K562 (cell line): ENCODE data around the gene ATP6V1F. TPM values are rescaled to one million over a fixed set of nuclear protein-coding genes. Genes with fewer than 3 reads are reported as not detected.

Experiments
- ARNT ChIP-seq, 2 experiments: fragments of 450-650 bp; IDR thresholded peaks; 2 replicates each; pipeline ENCODE4 v1.6.1; 2016; ENCODE audit warnings: mild to moderate bottlenecking in 1 of 2
- BHLHE40 ChIP-seq: IDR thresholded peaks from 2 replicates; pipeline ENCODE4 v1.6.1; 2011; ENCODE audit warnings: low read length, improper control_type of control experiment
- CREB1 ChIP-seq, 2 experiments: sonication (generic) in 1 of 2; formaldehyde crosslinking in 1 of 2; IDR thresholded peaks; 2 replicates each; pipeline versions ENCODE4 v1.6.1 to v1.8.0; 2012 to 2022; ENCODE audit warnings: inconsistent platforms in 1 of 2, mild to moderate bottlenecking in 1 of 2, missing genetic modification reagents in 1 of 2, moderate library complexity in 1 of 2
- E4F1 ChIP-seq: fragments of 250-450 bp; sonication (Bioruptor Pico); IDR thresholded peaks from 2 replicates; pipeline ENCODE4 v1.5.0; 2021; ENCODE audit warnings: mild to moderate bottlenecking, borderline replicate concordance
- ERF ChIP-seq: fragments of 450-650 bp; formaldehyde crosslinking; IDR thresholded peaks from 2 replicates; pipeline ENCODE4 v1.4.0; 2020; ENCODE audit warnings: mild to moderate bottlenecking, mixed read lengths
- LCOR ChIP-seq: sonication (generic); formaldehyde crosslinking; IDR thresholded peaks from 2 replicates; pipeline ENCODE4 v1.8.0; 2022; ENCODE audit warnings: mild to moderate bottlenecking, missing genetic modification reagents
- NCOA1 ChIP-seq: fragments of 450-650 bp; IDR thresholded peaks from 2 replicates; pipeline ENCODE4 v1.6.1; 2016; ENCODE audit warnings: low read depth
- SNAPC5 ChIP-seq: fragments of 250-450 bp; sonication (Bioruptor Pico); IDR thresholded peaks from 2 replicates; pipeline ENCODE4 v1.8.0; 2021; ENCODE audit warnings: moderate library complexity, mild to moderate bottlenecking, inconsistent platforms
- TAF7 ChIP-seq: fragments of 450-650 bp; IDR thresholded peaks from 2 replicates; pipeline ENCODE4 v1.6.1; 2016; ENCODE audit warnings: missing genetic modification characterization, missing compliant biosample characterization
- ZNF3 ChIP-seq: fragments of 250-450 bp; sonication (Bioruptor Pico); IDR thresholded peaks from 2 replicates; pipeline ENCODE4 v1.5.0; 2021; ENCODE audit warnings: mild to moderate bottlenecking, moderate library complexity
- polyA plus RNA-seq, 8 experiments: library from polyadenylated mRNA; depleted of rRNA in 4 of 8; stranded (reverse) in 5 of 8; unstranded in 3 of 8; fragments of >200 nt; fragmentation: Nextera tagmentation in 2 of 8; fragmentation: Illumina TruSeq in 1 of 8; extraction: Ambion mirVana in 2 of 8; extraction: Trizol in 1 of 8; gene quantifications; 2 replicates each; pipeline versions ENCODE4 v1.2.1 to v1.2.3, GENCODE V29; 2011 to 2014; ENCODE audit warnings: inconsistent platforms in 1 of 8, missing spikeins in 1 of 8
- total RNA-seq, 7 experiments: library from RNA; depleted of rRNA in 6 of 7; stranded (reverse); fragments of >200 nt in 6 of 7; fragmentation: Illumina TruSeq in 2 of 7; extraction: Trizol in 2 of 7; gene quantifications; 2 replicates each; pipeline versions ENCODE4 v1.2.1 to v1.2.3, GENCODE V29; 2011 to 2021; ENCODE audit warnings: low replicate concordance in 1 of 7
- TF ChIP-seq, protein P1 (sequence below): fragments of 450-650 bp; IDR thresholded peaks from 2 replicates; pipeline ENCODE4 v1.6.1; 2016; ENCODE audit warnings: borderline replicate concordance

The ATP6V1F gene
- total and polyA plus RNA-seq, 9 of the 15 experiments (the other 6 are each of a cell fraction or from before 2014, with no cell fraction given): 206 to 1,123 (median 542) TPM

- peak; percentile 58; the same call in 1 of the 2 replicates for TF ChIP-seq CREB1 (IDR thresholded peaks at IDR 0.05)
- peak; percentile 36; the same call in 1 of the 2 replicates for TF ChIP-seq CREB1 (CRISPR knock-in tag; IDR thresholded peaks at IDR 0.05)
- peak; percentile 91 for TF ChIP-seq ERF (CRISPR knock-in tag)
- TF ChIP-seq LCOR (CRISPR knock-in tag): peak; percentile 67; the same call in 1 of the 2 replicates
- TF ChIP-seq TAF7 (tag): 0 out of 2 replicates have a peak, but pooled peaks have one; percentile 5
- TF ChIP-seq, protein P1, sequence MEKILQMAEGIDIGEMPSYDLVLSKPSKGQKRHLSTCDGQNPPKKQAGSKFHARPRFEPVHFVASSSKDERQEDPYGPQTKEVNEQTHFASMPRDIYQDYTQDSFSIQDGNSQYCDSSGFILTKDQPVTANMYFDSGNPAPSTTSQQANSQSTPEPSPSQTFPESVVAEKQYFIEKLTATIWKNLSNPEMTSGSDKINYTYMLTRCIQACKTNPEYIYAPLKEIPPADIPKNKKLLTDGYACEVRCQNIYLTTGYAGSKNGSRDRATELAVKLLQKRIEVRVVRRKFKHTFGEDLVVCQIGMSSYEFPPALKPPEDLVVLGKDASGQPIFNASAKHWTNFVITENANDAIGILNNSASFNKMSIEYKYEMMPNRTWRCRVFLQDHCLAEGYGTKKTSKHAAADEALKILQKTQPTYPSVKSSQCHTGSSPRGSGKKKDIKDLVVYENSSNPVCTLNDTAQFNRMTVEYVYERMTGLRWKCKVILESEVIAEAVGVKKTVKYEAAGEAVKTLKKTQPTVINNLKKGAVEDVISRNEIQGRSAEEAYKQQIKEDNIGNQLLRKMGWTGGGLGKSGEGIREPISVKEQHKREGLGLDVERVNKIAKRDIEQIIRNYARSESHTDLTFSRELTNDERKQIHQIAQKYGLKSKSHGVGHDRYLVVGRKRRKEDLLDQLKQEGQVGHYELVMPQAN: peak; percentile 71
- 0 out of 2 replicates have a peak, but pooled peaks have one; percentile 3 for TF ChIP-seq BHLHE40
- no peak for TF ChIP-seq ZNF3 (CRISPR knock-in tag)
- no peak for TF ChIP-seq SNAPC5
- no peak for TF ChIP-seq ARNT (IDR thresholded peaks at IDR 0.05)
- no peak for TF ChIP-seq NCOA1
- no peak for TF ChIP-seq E4F1 (CRISPR knock-in tag)
Measured at GRCh38 chr7:128831178-128831993, 31.3 kb upstream of the ATP6V1F start (continued).
